ENCODE measurements around the gene PLA2G12B.

DNA sequence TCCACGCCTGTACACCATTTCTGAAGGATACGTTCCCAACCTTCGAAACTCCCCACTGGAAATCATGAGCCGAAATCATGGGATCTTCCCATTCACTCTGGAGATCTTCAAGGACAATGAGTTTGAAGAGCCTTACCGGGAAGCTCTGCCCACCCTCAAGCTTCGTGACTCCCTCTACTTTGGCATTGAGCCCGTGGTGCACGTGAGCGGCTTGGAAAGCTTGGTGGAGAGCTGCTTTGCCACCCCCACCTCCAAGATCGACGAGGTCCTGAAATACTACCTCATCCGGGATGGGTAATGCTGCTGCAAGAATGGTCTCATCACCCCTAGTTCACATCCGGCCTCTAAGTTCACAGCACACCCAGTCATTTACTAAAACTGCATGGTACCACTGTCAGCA is 30.3 kb downstream of the PLA2G12B start:
- TF ChIP-seq GATA2 (IDR thresholded peaks at IDR 0.05; ENCODE audit: low read depth, low read length) = no peak
- TF ChIP-seq GATA3 (IDR thresholded peaks at IDR 0.05; ENCODE audit: low read depth, low read length) = no peak

Data from SH-SY5Y (cell line).